ENCODE results near the gene CFAP46. TPM values are rescaled to one million over a fixed set of nuclear protein-coding genes. Genes with fewer than 3 reads are reported as not detected.

The CFAP46 gene
- total RNA-seq, 2 experiments from 2014 or later: not detected

GRCh38 chr10:132918617-132919373 is 23.6 kb downstream of the CFAP46 start:
- H4K20me1 ChIP-seq (ENCODE audit: insufficient read depth, low read length): no peaks in the 10 kb centered on the region
- no peak overlapping the region for H2AFZ ChIP-seq (ENCODE audit: low read length)
- H3K4me2 ChIP-seq (ENCODE audit: low read length): no peak overlapping the region
- ChIA-PET POLR2A (no interaction called here), CTCF (ENCODE audit: unreplicated experiment) (no interaction called here)
- TF ChIP-seq CTCF (conservative IDR thresholded peaks at IDR 0.05; ENCODE audit: low read length): no peak
- TF ChIP-seq EZH2phosphoT487 (IDR thresholded peaks at IDR 0.05; ENCODE audit: borderline replicate concordance, low read depth, low read length): no peak
- H3K9me3 ChIP-seq (ENCODE audit: low read length): no peaks in the 10 kb centered on the region
- H3K79me2 ChIP-seq (ENCODE audit: insufficient read depth, low read depth, low read length): no peaks in the 10 kb centered on the region
- intact Hi-C loops (cut with micrococcal nuclease; ENCODE audit: unreplicated experiment): no loop called here
- H3K27ac ChIP-seq (ENCODE audit: low read depth, low read length, poor library complexity, severe bottlenecking): no peak overlapping the region
- no peak for DNase-seq (ENCODE audit: low spot score)
- no peak overlapping the region for H3K4me3 ChIP-seq (ENCODE audit: low read depth, low read length, poor library complexity, severe bottlenecking)
- no peaks in the 10 kb centered on the region for H3K4me1 ChIP-seq (ENCODE audit: insufficient read depth, low read length, poor library complexity, severe bottlenecking)
- BruUV-seq (replicated peaks): no TSS peak
- no peaks in the 10 kb centered on the region for H3K9me2 ChIP-seq (ENCODE audit: insufficient read depth, low read length)
- no peaks in the 10 kb centered on the region for H3K36me3 ChIP-seq (ENCODE audit: insufficient read depth, low read length)

GRCh38 chr10:132918264-132918616 is 24.1 kb downstream of the CFAP46 start:
- no peak overlapping the region for H3K27ac ChIP-seq (ENCODE audit: low read depth, low read length, poor library complexity, severe bottlenecking)
- TF ChIP-seq EZH2phosphoT487 (IDR thresholded peaks at IDR 0.05; ENCODE audit: borderline replicate concordance, low read depth, low read length) (no peak), CTCF (conservative IDR thresholded peaks at IDR 0.05; ENCODE audit: low read length) (no peak)
- DNase-seq (ENCODE audit: low spot score): no peak
- CTCF ChIA-PET (ENCODE audit: unreplicated experiment): no interaction called here
- H3K9me2 ChIP-seq (ENCODE audit: insufficient read depth, low read length): no peaks in the 10 kb centered on the region
- no peaks in the 10 kb centered on the region for H3K4me1 ChIP-seq (ENCODE audit: insufficient read depth, low read length, poor library complexity, severe bottlenecking)
- no peak overlapping the region for H3K4me3 ChIP-seq (ENCODE audit: low read depth, low read length, poor library complexity, severe bottlenecking)
- intact Hi-C loops (cut with micrococcal nuclease; ENCODE audit: unreplicated experiment): no loop called here
- no TSS peak for BruUV-seq (replicated peaks)
- no peaks in the 10 kb centered on the region for H3K79me2 ChIP-seq (ENCODE audit: insufficient read depth, low read depth, low read length)
- H4K20me1 ChIP-seq (ENCODE audit: insufficient read depth, low read length): no peaks in the 10 kb centered on the region
- H3K36me3 ChIP-seq (ENCODE audit: insufficient read depth, low read length): no peaks in the 10 kb centered on the region
- no peak overlapping the region for H2AFZ ChIP-seq (ENCODE audit: low read length)
- H3K4me2 ChIP-seq (ENCODE audit: low read length): no peak overlapping the region
- POLR2A ChIA-PET: no interaction called here
- no peaks in the 10 kb centered on the region for H3K9me3 ChIP-seq (ENCODE audit: low read length)

- H3K4me1 ChIP-seq (ENCODE audit: insufficient read depth, low read length, poor library complexity, severe bottlenecking): no peaks in the 10 kb centered on the region
- POLR2A ChIA-PET: no interaction called here
- no peak overlapping the region for H2AFZ ChIP-seq (ENCODE audit: low read length)
- H3K9me3 ChIP-seq (ENCODE audit: low read length): no peaks in the 10 kb centered on the region
- no peak for DNase-seq (ENCODE audit: low spot score)
- intact Hi-C loops (cut with micrococcal nuclease; ENCODE audit: unreplicated experiment): no loop called here
- BruUV-seq (replicated peaks): no TSS peak
- no peak overlapping the region for H3K4me3 ChIP-seq (ENCODE audit: low read depth, low read length, poor library complexity, severe bottlenecking)
- no peaks in the 10 kb centered on the region for H3K9me2 ChIP-seq (ENCODE audit: insufficient read depth, low read length)
- H3K36me3 ChIP-seq (ENCODE audit: insufficient read depth, low read length): no peaks in the 10 kb centered on the region
- no peak overlapping the region for H3K27ac ChIP-seq (ENCODE audit: low read depth, low read length, poor library complexity, severe bottlenecking)
- no peaks in the 10 kb centered on the region for H4K20me1 ChIP-seq (ENCODE audit: insufficient read depth, low read length)
- H3K4me2 ChIP-seq (ENCODE audit: low read length): no peak overlapping the region
- H3K79me2 ChIP-seq (ENCODE audit: insufficient read depth, low read depth, low read length): no peaks in the 10 kb centered on the region
- CTCF ChIA-PET (ENCODE audit: unreplicated experiment): no interaction called here
- no peak for TF ChIP-seq CTCF (conservative IDR thresholded peaks at IDR 0.05; ENCODE audit: low read length)
- no peak for TF ChIP-seq EZH2phosphoT487 (IDR thresholded peaks at IDR 0.05; ENCODE audit: borderline replicate concordance, low read depth, low read length)
Measured at GRCh38 chr10:132916956-132917666, 25.3 kb downstream of the CFAP46 start.
